ENCODE measurements around the gene TRAPPC14.

GRCh38 chr7:100119970-100120732, 38.4 kb downstream of the TRAPPC14 start:
- no peak for TF ChIP-seq GABPA (IDR thresholded peaks at IDR 0.05 in 1 of 2, conservative IDR thresholded peaks at IDR 0.05 in 1 of 2)
- TF ChIP-seq SP1 (IDR thresholded peaks at IDR 0.05), result no peak
- TF ChIP-seq CTCF (IDR thresholded peaks at IDR 0.05; ENCODE audit: low read depth, low read length, missing input control), result no peak
- no peak for TF ChIP-seq EGR1 (IDR thresholded peaks at IDR 0.05; ENCODE audit: low read depth in 2 of 2)
- no peak for TF ChIP-seq MAX (IDR thresholded peaks at IDR 0.05)

Measured in liver (tissue), 3 donors.